Measurements from ENCODE around the gene SLC9A4. TPM values are rescaled to one million over a fixed set of nuclear protein-coding genes. Genes with fewer than 3 reads are reported as not detected.

The SLC9A4 gene
- polyA plus RNA-seq, 1 donor from 2014 or later = 0.15 TPM

DNA sequence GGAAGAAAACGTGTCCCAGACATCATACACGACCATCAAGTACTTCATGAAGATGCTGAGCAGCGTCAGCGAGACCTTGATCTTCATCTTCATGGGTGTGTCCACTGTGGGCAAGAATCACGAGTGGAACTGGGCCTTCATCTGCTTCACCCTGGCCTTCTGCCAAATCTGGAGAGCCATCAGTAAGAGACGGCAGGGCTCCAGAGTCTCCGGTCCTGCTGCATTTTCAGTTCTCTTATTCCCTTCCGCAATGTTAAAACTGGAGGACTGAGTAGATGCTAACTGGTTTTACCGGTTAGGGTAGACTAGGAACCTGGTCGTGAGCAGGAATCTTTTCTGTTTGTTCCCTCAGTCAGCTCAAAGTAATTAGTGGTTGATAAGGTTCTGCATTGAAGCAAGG, 32.3 kb downstream of the SLC9A4 start:
- TF ChIP-seq EP300 (conservative IDR thresholded peaks at IDR 0.05; ENCODE audit: poor library complexity, severe bottlenecking) (no peak), REST (IDR thresholded peaks at IDR 0.05; ENCODE audit: borderline replicate concordance) (no peak), POLR2AphosphoS5 (IDR thresholded peaks at IDR 0.05) (no peak), RAD21 (conservative IDR thresholded peaks at IDR 0.05) (no peak), SMC3 (conservative IDR thresholded peaks at IDR 0.05; ENCODE audit: poor library complexity) (no peak), EZH2 (IDR thresholded peaks at IDR 0.05; ENCODE audit: borderline replicate concordance, insufficient read depth, low read length, poor library complexity, severe bottlenecking) (no peak), TAF1 (IDR thresholded peaks at IDR 0.05; ENCODE audit: low read depth) (no peak), MXI1 (conservative IDR thresholded peaks at IDR 0.05; ENCODE audit: poor library complexity, severe bottlenecking) (no peak)
- TF ChIP-seq, protein P1, sequence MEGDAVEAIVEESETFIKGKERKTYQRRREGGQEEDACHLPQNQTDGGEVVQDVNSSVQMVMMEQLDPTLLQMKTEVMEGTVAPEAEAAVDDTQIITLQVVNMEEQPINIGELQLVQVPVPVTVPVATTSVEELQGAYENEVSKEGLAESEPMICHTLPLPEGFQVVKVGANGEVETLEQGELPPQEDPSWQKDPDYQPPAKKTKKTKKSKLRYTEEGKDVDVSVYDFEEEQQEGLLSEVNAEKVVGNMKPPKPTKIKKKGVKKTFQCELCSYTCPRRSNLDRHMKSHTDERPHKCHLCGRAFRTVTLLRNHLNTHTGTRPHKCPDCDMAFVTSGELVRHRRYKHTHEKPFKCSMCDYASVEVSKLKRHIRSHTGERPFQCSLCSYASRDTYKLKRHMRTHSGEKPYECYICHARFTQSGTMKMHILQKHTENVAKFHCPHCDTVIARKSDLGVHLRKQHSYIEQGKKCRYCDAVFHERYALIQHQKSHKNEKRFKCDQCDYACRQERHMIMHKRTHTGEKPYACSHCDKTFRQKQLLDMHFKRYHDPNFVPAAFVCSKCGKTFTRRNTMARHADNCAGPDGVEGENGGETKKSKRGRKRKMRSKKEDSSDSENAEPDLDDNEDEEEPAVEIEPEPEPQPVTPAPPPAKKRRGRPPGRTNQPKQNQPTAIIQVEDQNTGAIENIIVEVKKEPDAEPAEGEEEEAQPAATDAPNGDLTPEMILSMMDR (IDR thresholded peaks at IDR 0.05; ENCODE audit: poor library complexity, severe bottlenecking) = no peak
- Histone ChIP-seq H4K20me1 (ENCODE audit: insufficient read depth) (no peaks in the 10 kb centered on the region), H3K79me2 (replicated peaks; ENCODE audit: insufficient read depth, low read length) (no peaks in the 10 kb centered on the region), H3K27me3 (ENCODE audit: insufficient read depth, low read depth, low read length) (no peaks in the 10 kb centered on the region), H3F3A (ENCODE audit: insufficient read depth, low read length, poor library complexity, severe bottlenecking) (no peaks in the 10 kb centered on the region), H3K4me2 (ENCODE audit: low read length) (no peak overlapping the region), H3K36me3 (ENCODE audit: insufficient read depth, low read length) (no peaks in the 10 kb centered on the region), H3K9me2 (ENCODE audit: insufficient read depth, low read length) (no peaks in the 10 kb centered on the region), H3K27ac (ENCODE audit: low read length) (no peak overlapping the region), H3K4me3 (ENCODE audit: low read length) (no peak overlapping the region), H3K9me3 (ENCODE audit: low read length) (no peaks in the 10 kb centered on the region), H2AFZ (ENCODE audit: low read depth, low read length) (no peak overlapping the region), H3K9ac (ENCODE audit: low read length) (no peak overlapping the region)

DNA sequence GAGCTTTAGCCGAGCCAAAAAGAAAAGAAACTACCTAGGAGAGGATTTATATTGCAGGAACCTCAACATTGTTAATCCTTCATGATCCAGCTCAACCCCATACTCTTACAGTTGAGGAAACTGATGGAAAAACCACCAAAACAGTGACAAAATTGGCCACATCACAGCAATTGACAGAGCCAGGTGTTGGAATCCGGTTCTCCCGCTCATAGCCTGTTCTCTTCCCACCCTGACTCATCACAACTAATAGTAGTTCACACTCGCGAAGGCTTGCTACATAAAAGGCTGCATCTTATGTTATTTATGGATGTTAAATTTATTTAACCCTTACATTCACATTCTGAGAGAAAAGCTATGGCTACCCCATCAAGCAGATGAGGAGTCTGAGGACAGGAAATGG, 33.7 kb downstream of the SLC9A4 start:
- H3K4me2 ChIP-seq (ENCODE audit: low read length) = no peak overlapping the region
- H3K9me3 ChIP-seq (ENCODE audit: low read length) = no peaks in the 10 kb centered on the region
- no peaks in the 10 kb centered on the region for H3K9me2 ChIP-seq (ENCODE audit: insufficient read depth, low read length)
- H3K9ac ChIP-seq (ENCODE audit: low read length) = no peak overlapping the region
- no peaks in the 10 kb centered on the region for H3K36me3 ChIP-seq (ENCODE audit: insufficient read depth, low read length)
- no peaks in the 10 kb centered on the region for H4K20me1 ChIP-seq (ENCODE audit: insufficient read depth)
- H3K27ac ChIP-seq (ENCODE audit: low read length) = no peak overlapping the region
- H3K27me3 ChIP-seq (ENCODE audit: insufficient read depth, low read depth, low read length) = no peaks in the 10 kb centered on the region
- H3F3A ChIP-seq (ENCODE audit: insufficient read depth, low read length, poor library complexity, severe bottlenecking) = no peaks in the 10 kb centered on the region
- H3K79me2 ChIP-seq (replicated peaks; ENCODE audit: insufficient read depth, low read length) = no peaks in the 10 kb centered on the region
- no peak overlapping the region for H3K4me3 ChIP-seq (ENCODE audit: low read length)
- TF ChIP-seq EP300 (conservative IDR thresholded peaks at IDR 0.05; ENCODE audit: poor library complexity, severe bottlenecking) = no peak
- TF ChIP-seq POLR2AphosphoS5 (IDR thresholded peaks at IDR 0.05) = no peak
- no peak for TF ChIP-seq REST (IDR thresholded peaks at IDR 0.05; ENCODE audit: borderline replicate concordance)
- no peak for TF ChIP-seq SMC3 (conservative IDR thresholded peaks at IDR 0.05; ENCODE audit: poor library complexity)
- no peak for TF ChIP-seq RAD21 (conservative IDR thresholded peaks at IDR 0.05)
- TF ChIP-seq, protein P1 (IDR thresholded peaks at IDR 0.05; ENCODE audit: poor library complexity, severe bottlenecking) = no peak
- no peak for TF ChIP-seq TAF1 (IDR thresholded peaks at IDR 0.05; ENCODE audit: low read depth)
- no peak for TF ChIP-seq MXI1 (conservative IDR thresholded peaks at IDR 0.05; ENCODE audit: poor library complexity, severe bottlenecking)
- no peak for TF ChIP-seq EZH2 (IDR thresholded peaks at IDR 0.05; ENCODE audit: borderline replicate concordance, insufficient read depth, low read length, poor library complexity, severe bottlenecking)
- no peak overlapping the region for H2AFZ ChIP-seq (ENCODE audit: low read depth, low read length)
